C4-2B (cell line): Measurements from ENCODE around the gene MYADML2.

Experiments
- ZFX ChIP-seq: fragments of 450-650 bp; IDR thresholded peaks from 2 replicates; pipeline ENCODE4 v1.6.1; 2017
- TF ChIP-seq, protein P1 (sequence below): fragments of 450-650 bp; conservative IDR thresholded peaks from 2 replicates; pipeline ENCODE4 v1.5.1; 2017; ENCODE audit warnings: mild to moderate bottlenecking

DNA sequence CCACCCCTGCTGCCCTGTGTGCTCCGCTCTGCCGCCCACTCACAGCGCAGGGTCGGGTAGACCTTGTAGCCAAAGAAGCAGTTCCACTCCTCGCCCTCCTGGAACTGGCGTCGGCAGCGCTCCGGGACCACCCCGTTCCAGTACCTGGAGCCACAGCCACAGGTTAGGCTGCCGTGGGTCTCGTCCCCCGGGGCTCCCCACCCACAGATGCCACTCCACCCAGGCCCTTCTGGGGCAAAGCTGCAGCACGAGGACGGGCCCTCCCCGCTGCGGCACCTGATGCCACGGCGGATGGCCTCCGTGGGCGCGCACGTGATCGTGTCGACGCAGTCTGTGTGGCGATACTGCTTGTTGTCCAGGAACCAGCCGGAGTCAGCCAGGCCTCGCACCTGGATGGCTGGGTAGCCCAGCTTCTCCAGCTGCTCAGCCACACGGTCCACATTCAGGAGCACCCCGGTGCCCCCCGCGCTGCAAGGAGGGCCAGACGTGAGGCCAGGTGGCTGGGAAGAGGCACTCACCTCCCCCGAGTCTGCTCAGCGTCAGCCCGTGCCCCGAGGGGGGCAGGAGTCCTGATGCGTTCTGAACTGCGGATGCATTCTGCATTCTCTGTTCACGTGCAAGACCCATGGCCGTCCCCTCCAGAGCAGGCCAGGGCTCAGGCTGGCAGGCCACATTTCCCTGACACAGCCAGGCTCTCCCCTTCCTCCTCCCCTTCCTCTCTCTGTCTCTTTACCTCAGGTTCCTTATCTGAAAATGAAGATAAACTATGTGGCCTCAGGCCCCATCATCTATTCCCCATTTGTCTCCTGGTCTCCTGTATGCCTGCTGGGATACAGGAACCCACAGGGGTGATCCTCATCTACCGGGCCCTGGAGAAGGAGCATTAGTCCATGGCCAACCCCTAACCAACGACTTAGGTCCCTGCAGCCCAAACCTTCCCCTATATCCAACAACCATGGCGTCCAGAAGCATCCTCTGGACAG, 9.9 kb upstream of the MYADML2 start:
- TF ChIP-seq, protein P1, sequence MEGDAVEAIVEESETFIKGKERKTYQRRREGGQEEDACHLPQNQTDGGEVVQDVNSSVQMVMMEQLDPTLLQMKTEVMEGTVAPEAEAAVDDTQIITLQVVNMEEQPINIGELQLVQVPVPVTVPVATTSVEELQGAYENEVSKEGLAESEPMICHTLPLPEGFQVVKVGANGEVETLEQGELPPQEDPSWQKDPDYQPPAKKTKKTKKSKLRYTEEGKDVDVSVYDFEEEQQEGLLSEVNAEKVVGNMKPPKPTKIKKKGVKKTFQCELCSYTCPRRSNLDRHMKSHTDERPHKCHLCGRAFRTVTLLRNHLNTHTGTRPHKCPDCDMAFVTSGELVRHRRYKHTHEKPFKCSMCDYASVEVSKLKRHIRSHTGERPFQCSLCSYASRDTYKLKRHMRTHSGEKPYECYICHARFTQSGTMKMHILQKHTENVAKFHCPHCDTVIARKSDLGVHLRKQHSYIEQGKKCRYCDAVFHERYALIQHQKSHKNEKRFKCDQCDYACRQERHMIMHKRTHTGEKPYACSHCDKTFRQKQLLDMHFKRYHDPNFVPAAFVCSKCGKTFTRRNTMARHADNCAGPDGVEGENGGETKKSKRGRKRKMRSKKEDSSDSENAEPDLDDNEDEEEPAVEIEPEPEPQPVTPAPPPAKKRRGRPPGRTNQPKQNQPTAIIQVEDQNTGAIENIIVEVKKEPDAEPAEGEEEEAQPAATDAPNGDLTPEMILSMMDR: no peak
- TF ChIP-seq ZFX: no peak
